K562 (cell line): Measurements from ENCODE around the gene AGO3. TPM values are rescaled to one million over a fixed set of nuclear protein-coding genes. Genes with fewer than 3 reads are reported as not detected.

Experiments
- ATAC-seq: fragments of 200-7000 bp; cut with Tn5 transposase; 3 replicates; pipeline ENCODE4 v1.9.1; 2020; ENCODE audit warnings: moderate library complexity
- BruUV-seq: library from RNA; stranded (reverse); fragments of 400-500 nt; replicated peaks from 2 replicates; lab custom pipeline; 2021; lab: Mats Ljungman, UMichigan
- CTCF ChIA-PET: fragments of 300-600 bp; formaldehyde crosslinking; extraction: SDS; loops from one replicate; lab custom pipeline; 2021; ENCODE audit warnings: low intra/inter-chr PET ratio; lab: Yijun Ruan, JAX
- POLR2A ChIA-PET: fragments of 300-600, 350-650 bp; sonication (Branson Sonifier 250); formaldehyde crosslinking; extraction: SDS; loops from one replicate; lab custom pipeline; 2021; ENCODE audit warnings: antibody characterized with exemption, inconsistent platforms; lab: Yijun Ruan, JAX
- DNase-seq, 4 experiments: peaks; one replicate each; pipeline versions ENCODE4 v3.0.0 to v3.0.0-alpha.2; 2011 to 2018; ENCODE audit warnings: low spot score in 3 of 4, mixed read lengths in 3 of 4; ENCODE audit errors: extremely low read depth in 1 of 4
- FAIRE-seq: peaks from 2 replicates; lab custom pipeline; 2011; peaks lifted over from hg19 to GRCh38; lab: Jason Lieb, UNC
- H2AFZ ChIP-seq: 2 replicates; pipeline ENCODE4 v1.6.0; 2011; ENCODE audit warnings: low read depth, low read length, control low read depth, inconsistent platforms
- H3K27ac ChIP-seq: fragments of 200-600 bp; 3 replicates; pipeline ENCODE4 v1.8.0; 2011; ENCODE audit warnings: low read depth, mild to moderate bottlenecking, control low read depth, inconsistent platforms, low read length, moderate library complexity, mixed read lengths; ENCODE audit errors: extremely low read depth
- H3K27me3 ChIP-seq, 2 experiments: fragments of 300-600 bp in 1 of 2; 2 replicates in 1 of 2; 3 replicates in 1 of 2; pipeline versions ENCODE4 v1.6.0 to v1.8.0; 2011; ENCODE audit warnings: inconsistent platforms in 2 of 2, low read length in 2 of 2, mild to moderate bottlenecking in 1 of 2, mixed read lengths in 1 of 2, moderate library complexity in 1 of 2; ENCODE audit not compliant: control insufficient read depth in 2 of 2, insufficient read depth in 2 of 2
- H3K36me3 ChIP-seq: fragments of 300-600 bp; 3 replicates; pipeline ENCODE4 v1.8.0; 2011; ENCODE audit warnings: mild to moderate bottlenecking, low read length, inconsistent platforms; ENCODE audit not compliant: control insufficient read depth, insufficient read depth
- H3K4me1 ChIP-seq, 2 experiments: fragments of 200-600 bp in 1 of 2; replicated peaks in 1 of 2; 2 replicates in 1 of 2; 3 replicates in 1 of 2; pipeline versions ENCODE4 v1.5.1 to v1.8.0; 2011; ENCODE audit warnings: inconsistent platforms in 2 of 2, low read length in 2 of 2, mild to moderate bottlenecking in 1 of 2, mixed read lengths in 1 of 2, moderate library complexity in 1 of 2; ENCODE audit not compliant: control insufficient read depth in 2 of 2, insufficient read depth in 2 of 2
- H3K4me2 ChIP-seq: 2 replicates; pipeline ENCODE4 v1.6.1; 2011; ENCODE audit warnings: low read length, control low read depth, inconsistent platforms, mixed read lengths; ENCODE audit not compliant: insufficient read depth
- H3K4me3 ChIP-seq: fragments of 200-600 bp; sonication (generic), shearing (Covaris generic); 2 replicates; pipeline ENCODE4 v1.5.1; 2016; ENCODE audit warnings: control low read depth, inconsistent platforms
- H3K79me2 ChIP-seq: fragments of 200-600 bp; 3 replicates; pipeline ENCODE4 v1.8.0; 2011; ENCODE audit warnings: low read length, inconsistent platforms; ENCODE audit not compliant: control insufficient read depth, insufficient read depth
- H3K9ac ChIP-seq, 2 experiments: 2 replicates each; pipeline versions ENCODE4 v1.6.0 to v1.6.1; 2011; ENCODE audit warnings: low read depth in 2 of 2, low read length in 2 of 2, control low read depth in 1 of 2, inconsistent platforms in 1 of 2, mild to moderate bottlenecking in 1 of 2, mixed read lengths in 1 of 2; ENCODE audit not compliant: insufficient read depth in 1 of 2
- H3K9me1 ChIP-seq: one replicate; pipeline ENCODE4 v1.6.0; 2011; ENCODE audit warnings: inconsistent platforms, mild to moderate bottlenecking, low read length, moderate library complexity; ENCODE audit not compliant: control insufficient read depth, insufficient read depth
- H3K9me3 ChIP-seq: replicated peaks from 2 replicates; pipeline ENCODE4 v1.5.1; 2011; ENCODE audit warnings: low read depth, low read length, inconsistent platforms; ENCODE audit not compliant: control insufficient read depth, insufficient read depth
- H4K20me1 ChIP-seq: replicated peaks from 2 replicates; pipeline ENCODE4 v1.6.1; 2011; ENCODE audit warnings: low read length, inconsistent platforms, mixed read lengths; ENCODE audit not compliant: control insufficient read depth, insufficient read depth
- CEBPB ChIP-seq: fragments of 450-650 bp; IDR thresholded peaks from 2 replicates; pipeline ENCODE4 v1.6.1; 2016; ENCODE audit warnings: missing genetic modification characterization, missing compliant biosample characterization
- CGGBP1 ChIP-seq: fragments of 250-450 bp; sonication (Bioruptor Pico); IDR thresholded peaks from 2 replicates; pipeline ENCODE4 v1.9.0; 2021; ENCODE audit warnings: mild to moderate bottlenecking
- FOXJ3 ChIP-seq: sonication (generic); formaldehyde crosslinking; IDR thresholded peaks from 2 replicates; pipeline ENCODE4 v1.4.0; 2020; ENCODE audit warnings: mild to moderate bottlenecking, missing genetic modification reagents
- MXI1 ChIP-seq: IDR thresholded peaks from 2 replicates; pipeline ENCODE4 v1.6.1; 2011; ENCODE audit warnings: low read depth, mild to moderate bottlenecking, improper control_type of control experiment, low read length
- RBM25 ChIP-seq: fragments of 200-400 bp; formaldehyde crosslinking; IDR thresholded peaks from 2 replicates; pipeline ENCODE4 v1.6.1; 2018; ENCODE audit warnings: low read length, low read depth, moderate library complexity; ENCODE audit not compliant: severe bottlenecking
- ZNF23 ChIP-seq: fragments of 250-450 bp; sonication (Bioruptor Pico); IDR thresholded peaks from 2 replicates; pipeline ENCODE4 v1.4.0; 2020; ENCODE audit warnings: mild to moderate bottlenecking
- ZNF512 ChIP-seq: IDR thresholded peaks from 2 replicates; pipeline ENCODE4 v1.6.1; 2016; ENCODE audit warnings: missing genetic modification characterization, missing compliant biosample characterization
- ZNF551 ChIP-seq: fragments of 250-450 bp; sonication (Bioruptor Pico); IDR thresholded peaks from 2 replicates; pipeline ENCODE4 v1.5.0; 2021; ENCODE audit warnings: mild to moderate bottlenecking, moderate library complexity
- WGBS: fragments of 100-300 bp; shearing (Covaris generic); methylation state at CpG from one replicate; pipeline ENCODE4 v1.1.6; 2016; ENCODE audit warnings: low coverage, mixed read lengths; ENCODE audit not compliant: insufficient coverage; ENCODE audit errors: missing lambda C conversion rate; 5-methylcytosine and 5-hydroxymethylcytosine counted together
- in situ Hi-C: fragments of 300-500 bp; cut with MboI; formaldehyde crosslinking; loops from 4 replicates; pipeline ENCODE4 v1.15.0; 2018; ENCODE audit warnings: inconsistent platforms, mixed read lengths
- intact Hi-C: fragments of 100-400 bp; cut with micrococcal nuclease; formaldehyde crosslinking; loops from 2 replicates; pipeline ENCODE4 v1.14.2; 2022
- polyA plus RNA-seq, 8 experiments: library from polyadenylated mRNA; depleted of rRNA in 4 of 8; stranded (reverse) in 5 of 8; unstranded in 3 of 8; fragments of >200 nt; fragmentation: Nextera tagmentation in 2 of 8; fragmentation: Illumina TruSeq in 1 of 8; extraction: Ambion mirVana in 2 of 8; extraction: Trizol in 1 of 8; gene quantifications; 2 replicates each; pipeline versions ENCODE4 v1.2.1 to v1.2.3, GENCODE V29; 2011 to 2014; ENCODE audit warnings: inconsistent platforms in 1 of 8, missing spikeins in 1 of 8
- total RNA-seq, 7 experiments: library from RNA; depleted of rRNA in 6 of 7; stranded (reverse); fragments of >200 nt in 6 of 7; fragmentation: Illumina TruSeq in 2 of 7; extraction: Trizol in 2 of 7; gene quantifications; 2 replicates each; pipeline versions ENCODE4 v1.2.1 to v1.2.3, GENCODE V29; 2011 to 2021; ENCODE audit warnings: low replicate concordance in 1 of 7
- TF ChIP-seq, protein P1 (sequence below): IDR thresholded peaks from 2 replicates; pipeline ENCODE4 v1.6.1; 2012; ENCODE audit warnings: low read depth, low read length, improper control_type of control experiment, borderline replicate concordance
- TF ChIP-seq, protein P2 (sequence below), 2 experiments: fragments of 450-650 bp in 1 of 2; sonication (generic) in 1 of 2; formaldehyde crosslinking in 1 of 2; IDR thresholded peaks; 2 replicates each; pipeline versions ENCODE4 v1.7.1 to v1.9.0; 2016 to 2022; ENCODE audit warnings: inconsistent platforms in 1 of 2, mild to moderate bottlenecking in 1 of 2, missing genetic modification reagents in 1 of 2

The AGO3 gene
- total and polyA plus RNA-seq, 9 of the 15 experiments (the other 6 are each of a cell fraction or from before 2014, with no cell fraction given), result 4.5 to 41.5 (median 22.7) TPM

DNA sequence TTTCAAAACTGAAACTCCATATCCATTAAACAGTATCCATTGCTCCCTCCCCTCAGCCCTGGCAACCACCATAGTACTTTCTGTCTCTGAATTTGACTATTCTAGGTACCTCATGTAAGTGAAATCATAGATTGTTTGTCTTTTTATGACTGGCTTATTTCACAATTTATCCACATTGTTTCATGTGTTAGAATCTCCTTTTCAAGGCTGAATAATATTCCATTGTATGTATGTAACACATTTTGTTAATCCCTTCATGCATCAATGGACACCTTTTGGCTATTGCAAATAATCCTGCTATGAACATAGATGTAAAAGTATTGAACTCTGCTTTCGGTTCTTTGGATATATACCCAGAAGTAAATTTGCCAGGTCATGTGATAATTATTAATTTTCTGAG lies 37.5 kb downstream of the AGO3 start:
- BruUV-seq, result no TSS peak
- intact Hi-C loops (no loop called here), in situ Hi-C loops (no loop called here)
- ATAC-seq (no peak), FAIRE-seq (no peak), DNase-seq (no peak)
- 97% methylated on average over 1 of the region's 1 CpG for WGBS
- peaks cover 7% of the 10 kb centered on the region; the same call in 1 of the 3 replicates for H3K79me2 ChIP-seq
- no peak overlapping the region for H3K9ac ChIP-seq
- H3K4me3 ChIP-seq, result no peak overlapping the region
- ChIA-PET POLR2A (no interaction called here), CTCF (no interaction called here)
- H3K36me3 ChIP-seq, result peaks cover 46% of the 10 kb centered on the region
- no peaks in the 10 kb centered on the region for H3K9me1 ChIP-seq
- no peak overlapping the region for H3K4me2 ChIP-seq
- no peaks in the 10 kb centered on the region for H4K20me1 ChIP-seq
- no peaks in the 10 kb centered on the region for H3K9me3 ChIP-seq
- H3K4me1 ChIP-seq, result no peaks in the 10 kb centered on the region
- H2AFZ ChIP-seq, result no peak overlapping the region
- no peaks in the 10 kb centered on the region for H3K27me3 ChIP-seq
- no peak overlapping the region for H3K27ac ChIP-seq
- TF ChIP-seq CEBPB (tag), result 0 out of 2 replicates have a peak, but pooled peaks have one; percentile 13
- TF ChIP-seq, protein P1, sequence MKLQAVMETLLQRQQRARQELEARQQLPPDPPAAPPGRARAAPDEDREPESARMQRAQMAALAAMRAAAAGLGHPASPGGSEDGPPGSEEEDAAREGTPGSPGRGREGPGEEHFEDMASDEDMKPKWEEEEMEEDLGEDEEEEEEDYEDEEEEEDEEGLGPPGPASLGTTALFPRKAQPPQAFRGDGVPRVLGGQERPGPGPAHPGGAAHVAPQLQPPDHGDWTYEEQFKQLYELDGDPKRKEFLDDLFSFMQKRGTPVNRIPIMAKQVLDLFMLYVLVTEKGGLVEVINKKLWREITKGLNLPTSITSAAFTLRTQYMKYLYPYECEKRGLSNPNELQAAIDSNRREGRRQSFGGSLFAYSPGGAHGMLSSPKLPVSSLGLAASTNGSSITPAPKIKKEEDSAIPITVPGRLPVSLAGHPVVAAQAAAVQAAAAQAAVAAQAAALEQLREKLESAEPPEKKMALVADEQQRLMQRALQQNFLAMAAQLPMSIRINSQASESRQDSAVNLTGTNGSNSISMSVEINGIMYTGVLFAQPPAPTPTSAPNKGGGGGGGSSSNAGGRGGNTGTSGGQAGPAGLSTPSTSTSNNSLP, result no peak
- TF ChIP-seq MXI1, result no peak
- no peak for TF ChIP-seq ZNF23
- TF ChIP-seq RBM25, result peak; percentile 55
- no peak for TF ChIP-seq ZNF512 (tag)
- TF ChIP-seq CGGBP1, result no peak
- TF ChIP-seq ZNF551 (CRISPR knock-in tag), result no peak
- no peak for TF ChIP-seq FOXJ3 (CRISPR knock-in tag)
- TF ChIP-seq, protein P2, sequence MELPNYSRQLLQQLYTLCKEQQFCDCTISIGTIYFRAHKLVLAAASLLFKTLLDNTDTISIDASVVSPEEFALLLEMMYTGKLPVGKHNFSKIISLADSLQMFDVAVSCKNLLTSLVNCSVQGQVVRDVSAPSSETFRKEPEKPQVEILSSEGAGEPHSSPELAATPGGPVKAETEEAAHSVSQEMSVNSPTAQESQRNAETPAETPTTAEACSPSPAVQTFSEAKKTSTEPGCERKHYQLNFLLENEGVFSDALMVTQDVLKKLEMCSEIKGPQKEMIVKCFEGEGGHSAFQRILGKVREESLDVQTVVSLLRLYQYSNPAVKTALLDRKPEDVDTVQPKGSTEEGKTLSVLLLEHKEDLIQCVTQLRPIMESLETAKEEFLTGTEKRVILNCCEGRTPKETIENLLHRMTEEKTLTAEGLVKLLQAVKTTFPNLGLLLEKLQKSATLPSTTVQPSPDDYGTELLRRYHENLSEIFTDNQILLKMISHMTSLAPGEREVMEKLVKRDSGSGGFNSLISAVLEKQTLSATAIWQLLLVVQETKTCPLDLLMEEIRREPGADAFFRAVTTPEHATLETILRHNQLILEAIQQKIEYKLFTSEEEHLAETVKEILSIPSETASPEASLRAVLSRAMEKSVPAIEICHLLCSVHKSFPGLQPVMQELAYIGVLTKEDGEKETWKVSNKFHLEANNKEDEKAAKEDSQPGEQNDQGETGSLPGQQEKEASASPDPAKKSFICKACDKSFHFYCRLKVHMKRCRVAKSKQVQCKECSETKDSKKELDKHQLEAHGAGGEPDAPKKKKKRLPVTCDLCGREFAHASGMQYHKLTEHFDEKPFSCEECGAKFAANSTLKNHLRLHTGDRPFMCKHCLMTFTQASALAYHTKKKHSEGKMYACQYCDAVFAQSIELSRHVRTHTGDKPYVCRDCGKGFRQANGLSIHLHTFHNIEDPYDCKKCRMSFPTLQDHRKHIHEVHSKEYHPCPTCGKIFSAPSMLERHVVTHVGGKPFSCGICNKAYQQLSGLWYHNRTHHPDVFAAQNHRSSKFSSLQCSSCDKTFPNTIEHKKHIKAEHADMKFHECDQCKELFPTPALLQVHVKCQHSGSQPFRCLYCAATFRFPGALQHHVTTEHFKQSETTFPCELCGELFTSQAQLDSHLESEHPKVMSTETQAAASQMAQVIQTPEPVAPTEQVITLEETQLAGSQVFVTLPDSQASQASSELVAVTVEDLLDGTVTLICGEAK (IDR thresholded peaks at IDR 0.05), result no peak
- TF ChIP-seq, protein P2 (CRISPR knock-in tag; IDR thresholded peaks at IDR 0.05), result no peak
